GM21515 (cell line): Measurements from ENCODE around the gene ZNF503.

Source experiments
- ATAC-seq: cut with Tn5 transposase; IDR thresholded peaks from one replicate; pipeline ENCODE4 v1.9.1; 2021; ENCODE audit not compliant: unreplicated experiment

The ZNF503 gene

GRCh38 chr10:75407224-75407712, 5.7 kb upstream of the ZNF503 start:
- ATAC-seq, result no peak

- no peak for ATAC-seq
Observed at GRCh38 chr10:75406462-75407223, 5.1 kb upstream of the ZNF503 start.

GRCh38 chr10:75405598-75406461, 4.3 kb upstream of the ZNF503 start:
- no peak for ATAC-seq

GRCh38 chr10:75404815-75405597, 3.4 kb upstream of the ZNF503 start:
- no peak for ATAC-seq

- ATAC-seq, result no peak
Observed at GRCh38 chr10:75403939-75404814, 2.6 kb upstream of the ZNF503 start.

GRCh38 chr10:75403144-75403938, 1.8 kb upstream of the ZNF503 start:
- no peak for ATAC-seq

GRCh38 chr10:75402486-75403143, 1.1 kb upstream of the ZNF503 start:
- no peak for ATAC-seq

GRCh38 chr10:75400771-75401568, 594 bp downstream of the ZNF503 start:
- peak; percentile 26 for ATAC-seq

GRCh38 chr10:75400163-75400770, 1.3 kb downstream of the ZNF503 start:
- ATAC-seq, result no peak

GRCh38 chr10:75399461-75400162, 2.0 kb downstream of the ZNF503 start:
- ATAC-seq, result no peak

- ATAC-seq, result no peak
Observed at GRCh38 chr10:75398692-75399460, 2.7 kb downstream of the ZNF503 start.

- ATAC-seq, result no peak
Observed at GRCh38 chr10:75398200-75398691, 3.3 kb downstream of the ZNF503 start.

- no peak for ATAC-seq
Observed at GRCh38 chr10:75397496-75398199, 3.9 kb downstream of the ZNF503 start.

GRCh38 chr10:75396631-75397495, 4.7 kb downstream of the ZNF503 start:
- no peak for ATAC-seq
